Superior temporal gyrus (tissue), 1 donor: Measurements from ENCODE around the gene COL5A1.

ENCODE experiments used
- DNase-seq: peaks from one replicate; pipeline ENCODE4 v3.0.0-alpha.2; 2016; ENCODE audit errors: extremely low spot score

Gene COL5A1

DNA sequence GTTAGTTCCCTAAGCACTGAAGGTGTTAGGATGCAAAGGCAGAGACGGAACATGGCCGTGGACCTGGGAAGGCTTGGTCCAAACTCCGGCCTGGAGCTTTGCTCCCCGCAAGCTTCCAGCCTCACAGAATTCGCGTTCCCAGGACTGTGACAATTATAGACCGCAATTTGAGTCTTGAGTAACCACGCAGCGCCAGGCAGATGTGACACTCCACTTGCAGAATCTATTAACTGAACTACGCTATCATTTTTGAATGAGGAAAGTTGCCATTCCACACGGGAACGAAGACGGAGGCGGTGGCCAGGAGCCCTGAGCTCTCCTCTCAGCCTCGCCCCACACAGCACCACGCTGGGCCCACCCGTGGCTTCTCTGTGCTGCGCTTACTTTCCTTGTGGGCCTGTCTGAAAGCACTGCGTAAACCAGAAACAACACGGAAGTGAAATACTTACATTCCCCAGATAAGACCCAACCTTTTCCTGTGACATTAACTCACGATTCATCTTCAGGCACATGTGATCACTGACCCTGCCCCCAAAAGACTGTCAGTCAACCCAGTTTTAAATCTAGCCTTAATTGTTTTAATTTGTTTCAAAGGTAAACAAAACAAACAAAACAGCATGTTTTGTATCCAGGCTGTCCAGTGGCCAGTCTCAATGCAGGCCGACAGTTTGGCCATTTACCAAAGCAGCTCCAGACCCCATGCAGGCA, 16.1 kb upstream of the COL5A1 start:
- no peak for DNase-seq

DNA sequence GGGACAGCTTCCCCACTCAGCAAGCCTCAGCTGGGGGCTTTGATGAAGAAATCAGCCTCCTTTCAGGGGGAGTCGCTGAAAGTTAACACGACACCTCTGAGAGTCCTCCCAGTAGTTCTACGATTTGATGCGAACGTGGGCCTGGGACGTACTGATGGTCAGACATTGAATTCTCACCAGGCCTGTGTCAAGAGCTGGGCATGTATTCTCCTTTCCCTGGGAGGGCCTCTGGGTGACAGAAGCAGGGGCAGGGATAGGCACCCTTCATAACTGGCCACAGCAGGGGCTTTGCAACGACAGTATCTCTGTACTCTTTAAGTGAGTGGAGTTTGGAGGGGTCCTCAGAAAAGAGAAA, 15.6 kb upstream of the COL5A1 start:
- DNase-seq = no peak

DNA sequence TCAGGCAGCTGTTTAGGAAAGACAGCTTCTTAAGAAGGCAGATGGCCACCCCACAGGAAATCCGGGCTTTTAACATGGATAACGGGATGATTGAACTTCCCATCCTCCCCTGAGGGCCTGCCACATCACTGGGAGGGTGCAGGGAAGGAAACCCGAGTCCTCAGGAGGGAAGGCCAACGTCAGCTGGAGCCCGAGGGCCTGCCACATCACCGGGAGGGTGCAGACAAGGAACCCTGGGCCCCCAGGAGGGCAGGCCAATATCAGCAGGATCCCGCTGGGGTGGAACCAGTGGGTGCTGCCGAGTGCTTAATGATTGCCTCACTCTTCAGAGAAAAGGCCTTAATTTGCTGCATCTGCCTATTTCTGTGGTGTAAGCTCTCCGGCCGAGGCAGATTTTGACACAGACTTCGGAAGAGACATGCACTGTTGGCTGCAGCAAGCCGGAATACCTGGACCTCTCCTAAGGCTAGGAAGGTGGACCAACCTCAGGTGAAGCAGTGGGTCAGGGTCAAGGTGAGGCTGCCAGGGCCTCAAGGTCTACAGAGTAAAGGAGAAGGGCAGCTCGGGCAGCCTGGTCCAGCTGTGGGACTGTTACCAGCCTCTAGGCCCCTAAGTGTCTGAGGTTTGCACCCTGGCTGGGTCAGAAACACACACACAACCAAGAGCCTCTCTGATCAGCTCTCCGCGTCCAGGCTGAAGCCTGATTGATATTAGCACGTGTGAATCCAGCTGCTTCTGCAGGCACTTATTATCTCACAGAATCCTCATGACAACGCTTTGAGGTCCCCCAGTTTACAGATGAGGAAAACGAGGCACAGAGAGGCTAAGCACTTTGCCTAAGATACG, 14.8 kb upstream of the COL5A1 start:
- no peak for DNase-seq

DNA sequence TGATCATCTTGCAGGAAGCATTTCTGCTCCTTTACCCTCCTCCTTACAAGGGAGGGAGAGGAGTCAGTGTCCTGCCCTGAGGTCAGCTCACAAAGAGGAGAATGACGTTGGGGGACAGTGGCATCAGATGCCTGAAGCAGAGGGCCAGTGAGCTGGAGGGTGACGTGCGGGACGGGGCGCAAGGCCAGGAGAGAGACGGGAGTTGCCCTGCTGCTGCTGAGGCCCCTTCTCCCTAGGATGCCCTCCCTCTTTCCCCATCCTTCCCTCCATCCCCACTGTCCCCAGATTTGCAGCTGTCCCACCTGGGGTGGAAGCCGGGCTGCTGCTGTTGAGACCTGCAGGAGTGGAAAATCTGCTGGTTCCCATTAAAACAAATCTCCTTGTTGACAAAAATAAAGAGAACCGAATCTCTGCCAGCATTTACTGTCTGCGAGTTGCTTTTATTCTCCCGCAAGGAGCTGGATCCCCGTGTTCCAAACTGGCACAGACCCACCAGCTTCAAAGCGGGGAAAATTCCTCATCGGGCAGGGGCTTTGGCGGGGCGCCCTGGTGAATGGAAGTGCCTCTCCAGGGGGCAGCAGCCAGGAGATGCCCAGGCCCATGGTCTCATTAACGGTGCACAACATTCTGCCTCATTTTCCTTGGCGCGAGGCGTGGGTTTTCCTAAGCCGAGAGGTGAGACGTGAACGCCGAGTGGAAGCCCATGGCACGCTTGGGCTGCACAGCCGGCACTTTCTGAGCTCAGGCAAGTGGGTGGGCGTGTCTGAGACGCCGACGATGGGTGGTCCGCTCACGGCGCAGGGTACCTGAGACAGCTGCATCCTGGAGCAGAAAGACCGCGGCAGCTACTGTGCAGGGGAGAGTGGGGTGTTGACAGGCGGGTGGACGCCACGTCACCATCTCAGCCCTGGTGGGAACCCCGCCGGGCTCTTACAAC, 13.9 kb upstream of the COL5A1 start:
- no peak for DNase-seq

DNA sequence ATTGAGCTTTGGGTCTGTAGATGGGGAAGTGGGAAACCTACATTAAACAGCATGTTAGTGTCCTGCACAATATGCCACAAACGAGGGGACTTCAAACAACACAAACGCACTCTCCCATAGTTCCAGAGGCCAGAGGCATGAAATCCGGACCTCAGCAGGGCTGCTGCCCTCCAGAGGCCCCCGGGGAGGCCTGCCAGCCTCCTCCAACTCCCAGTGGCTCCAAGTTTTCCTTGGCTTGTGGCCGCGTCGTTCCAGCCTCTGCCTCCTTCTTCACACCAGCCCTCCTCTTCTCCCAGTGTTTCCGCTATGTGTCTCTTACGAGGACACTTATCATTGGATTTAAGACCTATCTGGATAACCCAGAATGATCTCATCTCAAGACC, 13.3 kb upstream of the COL5A1 start:
- no peak for DNase-seq

DNA sequence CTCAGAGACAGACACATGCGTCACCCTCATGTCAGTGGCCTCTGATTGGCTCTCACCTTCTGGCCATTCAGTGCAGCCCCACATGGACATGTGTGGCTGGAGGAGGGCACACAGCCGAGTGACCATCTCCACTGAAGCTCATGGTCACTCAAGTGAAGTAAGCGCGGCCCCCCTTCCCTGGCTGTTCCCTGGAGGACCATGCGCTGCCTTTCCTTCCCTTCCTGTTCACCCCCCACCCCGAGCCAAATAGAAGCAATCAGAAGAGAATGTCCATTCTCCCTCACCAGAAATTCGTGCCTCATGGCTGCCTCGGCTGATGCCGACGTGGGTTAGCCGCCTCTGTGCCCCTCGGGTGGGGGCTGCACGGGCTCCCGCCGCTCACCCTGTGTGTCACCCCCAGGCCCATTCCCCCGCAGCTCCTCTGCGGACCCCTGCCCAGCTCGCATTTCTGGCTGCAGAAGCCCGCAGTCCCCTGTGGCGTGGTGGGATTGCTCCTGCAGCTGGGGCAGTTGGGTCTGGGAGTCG, 12.5 kb upstream of the COL5A1 start:
- DNase-seq = no peak

DNA sequence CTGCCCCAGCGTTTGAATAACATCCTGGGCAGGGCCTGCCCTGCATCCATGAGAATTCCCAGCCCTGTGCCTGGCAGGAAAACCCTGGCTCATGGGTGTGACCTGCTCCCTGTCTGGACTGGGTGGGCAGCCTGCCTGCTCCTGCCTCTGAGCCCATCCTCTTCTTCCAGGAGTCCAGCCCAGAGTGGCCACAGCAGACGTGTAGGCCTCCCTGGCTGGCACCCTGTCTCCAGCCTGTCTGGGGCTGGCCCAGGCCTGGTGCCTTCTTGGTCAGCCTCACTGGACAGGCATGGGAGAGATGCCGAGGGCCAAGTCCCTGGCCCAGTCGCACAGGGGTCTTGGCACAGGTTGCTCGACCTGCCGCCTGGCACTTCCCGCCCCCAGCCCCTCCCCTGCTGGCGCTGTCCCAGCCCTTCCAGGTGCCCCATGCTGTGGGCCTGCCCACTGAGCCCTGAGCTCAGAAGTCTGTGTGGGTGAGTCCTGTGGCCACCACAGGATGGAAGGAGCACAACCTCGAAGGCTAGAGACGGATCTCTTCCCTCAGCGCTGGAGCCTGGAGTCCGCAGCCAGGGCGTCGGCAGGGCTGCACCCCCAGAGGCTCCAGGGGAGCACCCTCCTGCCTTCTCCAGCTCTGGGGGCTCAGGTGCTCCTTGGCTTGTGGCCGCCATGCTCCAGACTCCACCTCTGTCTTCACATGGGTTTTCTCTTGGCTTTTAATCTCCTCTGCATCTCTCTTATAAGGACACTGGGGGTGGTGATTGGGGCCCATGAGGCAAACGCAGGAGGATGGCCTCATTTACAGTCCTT, 11.8 kb upstream of the COL5A1 start:
- DNase-seq = no peak

DNA sequence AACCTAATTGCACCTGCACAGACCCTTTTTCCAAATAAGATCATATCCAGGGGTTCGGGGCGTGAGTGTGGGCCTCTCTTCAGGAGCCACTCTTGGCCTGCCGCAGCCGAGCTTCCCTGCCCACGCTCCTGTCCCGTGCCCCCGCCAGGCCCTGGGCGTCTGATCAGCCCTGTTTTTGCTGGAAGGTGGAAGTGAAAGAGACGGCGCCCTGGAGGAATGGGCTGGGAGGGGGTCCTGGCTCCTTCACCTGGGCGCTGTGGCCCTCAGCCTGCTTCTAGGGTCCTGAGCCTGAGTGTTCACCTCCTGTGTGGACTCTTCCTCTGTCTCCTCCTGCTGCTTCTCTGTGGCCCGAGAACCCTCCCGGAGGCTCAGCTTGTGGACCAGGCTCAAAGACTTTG, 11.2 kb upstream of the COL5A1 start:
- DNase-seq = no peak

DNA sequence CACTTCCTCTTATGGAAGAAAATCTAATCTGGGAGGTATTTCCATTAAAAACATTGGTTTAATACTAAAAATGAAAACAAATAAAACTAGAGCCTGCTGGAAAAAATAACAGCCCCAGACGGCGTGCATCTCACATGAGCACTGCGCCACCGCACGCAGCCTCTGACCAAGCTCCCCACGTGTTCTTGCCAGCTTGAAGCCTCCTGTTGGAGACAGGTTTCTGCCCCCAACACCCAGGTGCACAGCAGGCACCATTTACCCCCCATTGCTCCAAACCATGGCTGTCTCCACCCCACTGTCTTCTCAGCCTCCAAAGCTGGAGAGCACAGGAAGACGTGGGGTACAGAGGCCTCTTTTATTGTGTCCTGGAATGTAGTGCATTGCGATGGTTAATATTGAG, 10.7 kb upstream of the COL5A1 start:
- no peak for DNase-seq

DNA sequence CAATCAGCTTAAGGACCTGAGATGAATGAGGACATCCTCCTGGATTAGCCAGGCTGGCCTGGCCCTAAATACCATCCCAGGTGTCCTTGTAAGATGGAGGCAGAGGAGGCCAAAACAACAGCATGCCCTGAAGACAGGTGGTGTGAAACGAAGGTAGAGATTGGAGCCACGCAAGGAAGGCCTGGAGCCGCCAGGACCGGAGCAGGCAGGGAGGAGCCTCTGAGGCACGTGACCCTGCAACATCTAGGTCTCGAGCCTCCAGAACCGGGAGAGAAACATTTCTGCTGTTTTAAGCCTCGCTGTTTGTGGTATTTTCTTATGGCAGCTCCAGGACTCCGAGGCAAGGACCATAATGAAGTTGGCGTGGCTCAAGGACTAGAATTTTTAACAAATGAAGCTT, 9.7 kb upstream of the COL5A1 start:
- no peak for DNase-seq

DNA sequence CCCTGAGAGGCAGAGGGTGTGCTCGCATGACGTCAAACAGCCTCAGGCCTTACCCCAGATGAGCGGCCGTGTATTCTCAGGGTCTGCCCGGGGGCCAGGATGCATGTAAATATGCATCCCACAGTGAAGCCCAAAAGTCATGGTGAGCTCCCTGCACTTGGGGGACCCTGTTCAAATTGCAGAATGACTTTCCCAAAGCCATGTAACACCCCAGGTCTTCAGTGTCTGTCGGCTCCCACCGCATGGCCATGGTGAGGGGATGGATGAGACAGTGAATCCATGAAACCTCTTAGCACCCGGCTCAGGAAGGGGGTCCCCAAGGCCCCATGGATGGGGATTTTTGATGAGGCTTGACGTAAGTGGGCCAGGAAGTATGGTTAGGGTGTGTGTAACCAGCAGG, 9.3 kb upstream of the COL5A1 start:
- no peak for DNase-seq

DNA sequence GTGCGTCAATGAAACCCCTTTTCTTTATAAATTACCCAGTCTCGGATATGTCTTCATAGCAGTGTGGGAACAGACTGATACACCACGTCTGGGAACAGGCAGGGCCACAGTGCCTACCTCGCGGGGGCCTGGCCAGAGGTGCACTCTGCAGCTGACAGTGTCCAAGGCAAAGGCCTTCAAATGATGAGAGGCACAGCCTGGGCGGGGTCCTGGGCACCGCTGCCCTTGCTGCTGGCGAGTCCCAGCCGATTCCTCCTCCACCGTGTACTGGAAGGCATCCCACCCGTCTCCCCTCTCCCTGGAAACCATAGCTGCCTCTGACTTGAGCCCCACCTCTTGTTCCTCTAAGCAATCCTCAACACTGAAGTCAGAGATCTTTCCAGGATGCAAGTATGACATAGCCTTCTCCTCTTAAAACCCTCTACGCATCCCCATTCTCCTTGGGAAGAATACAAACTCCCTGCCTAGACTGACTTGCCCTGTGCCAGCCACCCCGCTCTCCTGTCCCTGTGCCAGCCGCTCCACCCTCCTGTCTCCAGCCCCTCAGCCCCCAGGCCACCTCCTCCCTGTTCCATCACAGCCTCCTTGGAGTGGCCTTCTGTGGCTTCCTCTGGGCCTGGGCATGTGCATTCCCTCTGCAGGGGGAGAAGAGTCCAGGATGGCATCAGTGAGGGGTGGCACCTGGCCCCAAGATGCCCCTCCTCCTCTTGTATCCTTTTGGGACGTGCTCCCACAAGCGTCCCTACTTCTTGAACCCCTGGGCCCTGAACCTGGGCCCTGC, 8.1 kb upstream of the COL5A1 start:
- no peak for DNase-seq

DNA sequence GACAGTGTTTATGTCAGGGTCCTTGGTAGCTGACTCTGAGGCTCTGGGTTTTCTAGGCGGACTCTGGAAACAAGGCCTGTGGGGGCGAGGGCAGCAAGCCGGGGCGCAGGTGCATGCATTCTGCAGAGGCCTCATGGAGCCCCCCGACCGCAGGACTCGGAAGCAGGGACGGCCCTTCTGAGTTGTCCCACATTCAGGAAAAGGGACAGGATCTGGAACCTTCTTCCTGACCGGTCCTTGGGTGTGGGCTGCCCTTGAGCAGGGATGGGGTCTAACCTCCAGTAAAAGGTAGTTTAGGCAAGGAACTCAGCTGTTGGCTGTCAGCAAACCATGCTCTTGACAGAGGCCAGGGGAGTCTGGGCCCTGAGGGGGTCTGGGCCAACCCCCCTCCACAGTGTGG, 7.4 kb upstream of the COL5A1 start:
- DNase-seq = no peak

DNA sequence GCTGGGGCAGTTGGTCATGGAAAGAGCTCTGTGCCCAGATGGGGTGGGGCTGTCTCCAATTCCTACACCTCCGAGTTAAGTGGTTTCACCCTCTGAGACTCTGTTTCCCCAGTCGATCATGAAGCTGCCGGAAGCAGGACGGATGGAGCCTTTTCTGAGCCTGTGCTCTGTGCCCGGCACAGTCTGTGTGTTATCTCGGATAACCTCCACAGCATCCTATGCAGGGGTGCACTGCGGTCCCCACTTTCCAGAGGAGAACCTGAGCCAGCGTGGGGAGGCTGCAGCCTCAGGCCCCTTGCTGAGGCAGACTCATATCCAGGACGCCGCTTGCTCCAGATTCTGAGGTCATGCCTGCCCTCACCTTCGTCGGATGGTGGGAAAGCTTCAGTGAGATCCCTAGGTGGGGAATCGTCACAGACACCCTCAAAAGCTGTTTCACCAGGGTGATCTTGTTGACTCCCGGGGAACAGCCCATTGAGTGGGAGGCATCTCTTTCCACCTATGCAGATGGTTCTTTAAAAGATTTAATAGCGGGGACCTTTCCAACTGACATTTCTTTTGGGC, 6.9 kb upstream of the COL5A1 start:
- DNase-seq = no peak

DNA sequence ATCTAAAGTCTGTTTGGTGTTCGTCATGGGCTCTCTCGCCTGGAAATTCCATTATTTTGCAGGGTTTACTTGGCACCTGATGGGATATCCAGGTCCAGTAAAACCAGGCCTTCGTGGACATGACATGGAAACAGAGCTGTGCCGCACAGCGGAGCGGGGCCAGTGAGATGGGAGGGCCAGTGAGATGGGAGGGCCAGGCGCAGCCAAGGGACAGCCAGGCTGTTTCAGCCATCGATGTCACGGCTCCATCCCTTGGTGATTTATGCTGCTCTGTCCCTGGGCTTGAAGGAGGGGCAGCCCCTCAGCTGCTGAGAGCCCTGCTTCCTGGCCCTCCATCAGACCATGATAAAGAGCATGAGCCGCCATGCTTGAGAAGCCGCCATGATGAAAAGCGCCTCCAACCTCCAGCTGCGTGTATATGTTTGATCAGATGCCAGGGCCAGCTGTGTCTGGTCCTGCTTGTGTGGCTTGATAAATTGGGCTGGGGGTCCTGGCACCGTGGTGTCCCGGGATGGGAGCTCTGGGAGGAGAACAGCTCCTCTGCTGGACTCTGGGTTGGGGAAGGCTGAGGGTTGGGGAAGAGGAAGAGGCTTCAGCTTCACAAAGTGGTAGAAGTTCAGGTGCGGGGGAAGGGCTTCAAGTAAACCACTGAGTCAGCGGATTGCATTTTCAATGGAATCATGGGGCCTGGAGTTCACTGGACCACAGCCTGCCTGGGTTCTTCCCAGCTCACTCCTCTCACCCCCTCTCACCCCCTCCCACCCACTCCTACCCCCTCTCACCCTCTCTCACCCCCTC, 6.1 kb upstream of the COL5A1 start:
- DNase-seq = no peak

DNA sequence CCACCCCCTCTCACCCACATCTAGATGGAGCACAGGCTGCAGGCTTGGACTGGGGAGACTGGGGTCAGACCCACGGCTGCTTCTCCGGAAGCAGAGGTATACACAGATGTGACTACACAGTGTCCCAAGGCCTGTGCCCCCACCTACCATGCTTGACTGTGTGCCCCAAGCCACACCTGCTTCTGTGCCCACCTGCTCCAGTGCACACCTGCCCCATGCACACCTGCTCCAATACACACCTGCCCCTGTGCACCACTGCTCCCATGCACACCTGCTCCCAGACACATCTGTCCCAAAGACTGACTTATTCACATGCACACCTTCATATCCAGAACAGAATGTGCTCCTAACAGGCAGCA, 5.5 kb upstream of the COL5A1 start:
- DNase-seq = no peak

DNA sequence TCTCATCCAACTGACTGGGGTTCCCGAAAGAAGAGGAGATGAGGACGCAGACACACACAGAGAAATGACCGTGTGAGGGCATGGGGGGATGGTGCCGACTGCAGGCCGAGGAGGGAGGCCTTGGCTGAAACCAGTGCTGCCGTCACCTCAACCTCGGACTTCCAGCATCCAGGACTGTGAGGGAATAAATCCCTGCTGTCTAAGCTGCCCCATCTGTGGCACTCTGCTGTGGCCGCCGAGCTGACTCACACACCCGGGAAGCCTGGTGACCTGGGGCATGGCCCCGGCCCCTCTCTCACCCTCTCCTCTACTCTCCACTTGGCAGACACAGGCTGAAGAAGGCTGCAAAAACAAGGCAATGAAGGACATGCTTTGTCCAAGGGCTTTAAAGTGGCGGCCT, 4.4 kb upstream of the COL5A1 start:
- no peak for DNase-seq

DNA sequence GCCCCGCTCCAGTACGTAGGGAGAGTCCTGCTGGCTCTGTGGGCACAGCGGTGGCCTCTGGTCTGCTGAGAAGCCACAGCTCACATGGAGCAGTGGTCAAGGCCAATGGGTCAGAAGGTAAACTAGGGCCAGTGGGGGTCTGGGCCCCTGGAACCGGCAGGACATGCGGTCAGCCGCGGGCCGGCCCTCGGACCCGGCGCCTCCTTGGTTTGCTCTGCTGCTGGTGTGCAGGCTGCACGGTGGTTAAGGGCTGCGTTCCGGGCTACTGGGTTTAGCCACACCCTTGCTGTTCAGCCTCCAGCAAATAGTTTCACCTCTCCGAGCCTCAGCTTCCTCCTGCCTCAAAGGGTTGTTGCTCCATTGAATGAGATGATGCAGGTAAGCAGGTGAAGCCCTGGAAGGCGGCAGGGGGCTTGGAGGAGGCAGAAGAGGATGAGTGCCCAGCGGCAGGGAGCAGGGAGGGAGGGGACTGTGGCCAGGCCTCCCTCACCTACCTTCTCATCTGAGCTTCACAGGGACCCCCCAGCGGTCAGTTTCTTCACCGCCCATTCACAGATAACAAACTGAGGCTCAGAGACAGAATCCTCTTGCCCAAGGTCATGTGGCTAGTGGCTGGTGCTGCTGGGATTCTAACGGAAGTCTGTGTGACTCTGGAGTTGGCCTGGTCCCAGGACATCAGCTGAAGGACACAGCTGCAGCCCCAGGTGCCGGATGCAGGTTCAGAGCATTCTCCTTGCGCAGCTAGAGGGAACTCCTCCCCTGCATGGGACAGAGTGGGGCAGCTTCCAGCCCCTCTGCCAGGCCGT, 3.7 kb upstream of the COL5A1 start:
- DNase-seq = no peak
